ENCODE results near the gene BICC1. TPM values are rescaled to one million over a fixed set of nuclear protein-coding genes. Genes with fewer than 3 reads are reported as not detected.

The BICC1 gene
- total RNA-seq, 1 donor from 2014 or later, result 41.0 TPM

DNA sequence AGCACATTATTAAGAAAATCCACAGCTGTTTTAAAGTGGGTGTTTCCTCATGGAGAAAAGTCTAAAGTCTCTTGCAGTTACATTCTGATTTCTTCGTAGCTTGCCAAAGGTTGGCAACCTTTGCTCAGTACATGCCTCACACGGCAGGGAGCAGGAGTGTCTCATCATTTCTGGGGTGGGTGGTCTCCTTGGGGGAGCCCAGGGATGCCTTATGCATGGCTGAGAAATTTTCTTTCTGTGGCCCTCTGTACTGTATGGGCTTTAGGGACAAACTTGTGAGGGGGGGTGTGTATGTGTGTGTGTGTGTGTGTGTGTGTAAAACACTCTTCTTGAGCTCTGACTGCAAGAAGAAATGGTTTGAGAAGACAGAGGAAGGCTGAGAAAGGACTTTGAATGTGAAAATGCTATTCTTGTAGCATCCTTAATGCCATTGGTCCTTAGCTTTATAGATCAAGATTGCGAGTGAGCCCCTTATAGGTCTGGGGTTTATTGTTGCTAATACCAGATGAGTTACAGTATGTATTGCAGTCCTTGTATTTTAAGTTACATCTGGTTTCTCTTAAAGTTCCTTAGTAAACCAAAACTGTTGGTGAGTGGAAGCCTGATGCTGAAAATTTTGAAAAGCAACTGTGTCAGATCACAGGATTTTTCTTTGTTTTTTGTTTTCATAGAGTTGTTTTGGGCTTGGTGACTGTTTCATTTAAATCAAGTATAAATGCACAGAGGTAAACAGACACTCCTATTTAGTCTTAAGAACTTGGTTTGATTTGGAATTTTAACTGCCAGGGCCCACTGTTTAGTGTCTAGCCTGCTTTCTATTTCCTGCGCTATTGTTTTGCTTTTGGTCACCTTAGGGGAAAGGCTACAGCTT, 242.0 kb downstream of the BICC1 start:
- H3K36me3 Mint-ChIP-seq (ENCODE audit: unreplicated experiment), result no peaks in the 10 kb centered on the region

DNA sequence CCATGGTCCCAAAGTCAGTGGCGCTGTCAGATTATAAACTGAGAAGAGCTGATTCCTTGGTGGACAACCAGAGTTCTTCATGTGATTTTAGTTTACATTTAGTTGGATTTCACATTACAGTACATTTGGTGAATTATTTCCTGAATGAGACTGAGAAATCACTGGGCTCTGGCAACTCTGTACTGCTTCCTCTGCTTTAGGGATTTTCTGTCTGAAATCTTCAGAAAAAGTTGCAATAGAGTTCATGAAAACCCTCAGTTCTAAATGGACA, 242.6 kb downstream of the BICC1 start:
- Mint-ChIP-seq H3K27me3 (ENCODE audit: unreplicated experiment) (no peaks in the 10 kb centered on the region), H3K4me1 (ENCODE audit: unreplicated experiment) (peaks cover 73% of the 10 kb centered on the region), H3K9me3 (ENCODE audit: unreplicated experiment) (no peaks in the 10 kb centered on the region), H3K4me3 (ENCODE audit: unreplicated experiment) (peak overlapping the region; percentile 71), H3K27ac (ENCODE audit: unreplicated experiment) (peak overlapping the region; percentile 99), H3K36me3 (ENCODE audit: unreplicated experiment) (no peaks in the 10 kb centered on the region)
- no peak for DNase-seq (ENCODE audit: extremely low spot score, unreplicated experiment)
- TF ChIP-seq, protein P1, sequence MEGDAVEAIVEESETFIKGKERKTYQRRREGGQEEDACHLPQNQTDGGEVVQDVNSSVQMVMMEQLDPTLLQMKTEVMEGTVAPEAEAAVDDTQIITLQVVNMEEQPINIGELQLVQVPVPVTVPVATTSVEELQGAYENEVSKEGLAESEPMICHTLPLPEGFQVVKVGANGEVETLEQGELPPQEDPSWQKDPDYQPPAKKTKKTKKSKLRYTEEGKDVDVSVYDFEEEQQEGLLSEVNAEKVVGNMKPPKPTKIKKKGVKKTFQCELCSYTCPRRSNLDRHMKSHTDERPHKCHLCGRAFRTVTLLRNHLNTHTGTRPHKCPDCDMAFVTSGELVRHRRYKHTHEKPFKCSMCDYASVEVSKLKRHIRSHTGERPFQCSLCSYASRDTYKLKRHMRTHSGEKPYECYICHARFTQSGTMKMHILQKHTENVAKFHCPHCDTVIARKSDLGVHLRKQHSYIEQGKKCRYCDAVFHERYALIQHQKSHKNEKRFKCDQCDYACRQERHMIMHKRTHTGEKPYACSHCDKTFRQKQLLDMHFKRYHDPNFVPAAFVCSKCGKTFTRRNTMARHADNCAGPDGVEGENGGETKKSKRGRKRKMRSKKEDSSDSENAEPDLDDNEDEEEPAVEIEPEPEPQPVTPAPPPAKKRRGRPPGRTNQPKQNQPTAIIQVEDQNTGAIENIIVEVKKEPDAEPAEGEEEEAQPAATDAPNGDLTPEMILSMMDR (IDR thresholded peaks at IDR 0.05), result no peak

More for the DNA sequence above, 242.0 kb downstream of the BICC1 start:
- Mint-ChIP-seq H3K4me3 (ENCODE audit: unreplicated experiment) (peak overlapping the region; percentile 52), H3K27me3 (ENCODE audit: unreplicated experiment) (no peaks in the 10 kb centered on the region), H3K27ac (ENCODE audit: unreplicated experiment) (peak overlapping the region; percentile 99), H3K4me1 (ENCODE audit: unreplicated experiment) (peaks cover 78% of the 10 kb centered on the region), H3K9me3 (ENCODE audit: unreplicated experiment) (no peaks in the 10 kb centered on the region)
- DNase-seq (ENCODE audit: extremely low spot score, unreplicated experiment), result no peak
- TF ChIP-seq, protein P1 (IDR thresholded peaks at IDR 0.05), result no peak

DNA sequence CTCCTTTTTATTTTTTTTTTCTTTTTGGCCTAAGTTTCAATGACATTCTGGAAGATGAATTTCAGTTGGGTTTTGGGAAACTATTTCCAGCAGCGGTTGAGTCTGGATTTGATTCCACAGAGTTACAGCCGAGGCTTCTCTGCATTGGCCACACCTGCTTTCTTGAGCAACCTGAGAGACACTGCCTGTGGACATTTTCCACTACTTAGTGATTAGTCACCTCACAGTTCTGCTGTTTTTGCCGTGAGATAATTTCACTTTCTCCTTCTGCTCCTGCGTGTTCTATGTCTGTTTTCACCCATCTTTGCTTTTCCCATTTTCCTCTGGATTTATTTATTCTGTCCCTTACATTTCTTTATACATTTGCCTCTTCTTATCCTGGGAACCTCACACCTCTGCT, 243.0 kb downstream of the BICC1 start:
- Mint-ChIP-seq H3K36me3 (ENCODE audit: unreplicated experiment) (no peaks in the 10 kb centered on the region), H3K4me1 (ENCODE audit: unreplicated experiment) (peaks cover 69% of the 10 kb centered on the region), H3K4me3 (ENCODE audit: unreplicated experiment) (peak overlapping the region; percentile 71), H3K27me3 (ENCODE audit: unreplicated experiment) (no peaks in the 10 kb centered on the region), H3K27ac (ENCODE audit: unreplicated experiment) (peak overlapping the region; percentile 99), H3K9me3 (ENCODE audit: unreplicated experiment) (no peaks in the 10 kb centered on the region)
- TF ChIP-seq, protein P1 (IDR thresholded peaks at IDR 0.05), result no peak
- DNase-seq (ENCODE audit: extremely low spot score, unreplicated experiment), result no peak

DNA sequence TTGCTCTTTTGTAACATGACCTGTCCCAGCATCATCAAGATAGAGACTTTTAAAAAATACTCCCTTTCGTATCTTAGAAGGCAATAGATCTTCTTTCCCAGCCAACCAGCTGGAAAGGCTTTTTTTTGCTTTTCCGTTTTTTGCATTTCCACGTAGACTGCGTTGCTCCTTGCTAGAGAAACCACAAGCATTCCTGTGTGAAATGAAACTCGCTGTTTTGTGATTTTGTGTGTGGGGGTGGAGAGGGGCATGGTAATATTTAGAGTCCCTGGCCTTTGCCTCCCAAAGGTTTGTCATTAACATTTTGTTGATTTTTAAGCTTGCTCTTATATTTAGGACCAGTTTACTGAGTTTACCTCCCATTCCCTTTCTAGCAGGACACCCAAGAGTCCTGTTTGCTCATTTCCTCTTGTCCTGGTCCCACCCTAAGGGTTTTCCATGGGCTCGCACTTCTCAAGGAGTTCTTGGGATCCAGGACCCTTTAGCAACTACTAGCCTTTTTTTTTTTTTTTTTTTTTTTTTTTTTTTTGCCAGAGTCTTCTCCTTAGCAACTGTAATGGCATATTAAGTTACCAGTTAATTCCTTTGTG, 243.6 kb downstream of the BICC1 start:
- Mint-ChIP-seq H3K4me1 (ENCODE audit: unreplicated experiment) (peaks cover 64% of the 10 kb centered on the region), H3K36me3 (ENCODE audit: unreplicated experiment) (no peaks in the 10 kb centered on the region), H3K4me3 (ENCODE audit: unreplicated experiment) (peak overlapping the region; percentile 71), H3K27me3 (ENCODE audit: unreplicated experiment) (no peaks in the 10 kb centered on the region), H3K27ac (ENCODE audit: unreplicated experiment) (peak overlapping the region; percentile 99), H3K9me3 (ENCODE audit: unreplicated experiment) (no peaks in the 10 kb centered on the region)
- TF ChIP-seq, protein P1 (IDR thresholded peaks at IDR 0.05), result no peak
- DNase-seq (ENCODE audit: extremely low spot score, unreplicated experiment), result no peak

DNA sequence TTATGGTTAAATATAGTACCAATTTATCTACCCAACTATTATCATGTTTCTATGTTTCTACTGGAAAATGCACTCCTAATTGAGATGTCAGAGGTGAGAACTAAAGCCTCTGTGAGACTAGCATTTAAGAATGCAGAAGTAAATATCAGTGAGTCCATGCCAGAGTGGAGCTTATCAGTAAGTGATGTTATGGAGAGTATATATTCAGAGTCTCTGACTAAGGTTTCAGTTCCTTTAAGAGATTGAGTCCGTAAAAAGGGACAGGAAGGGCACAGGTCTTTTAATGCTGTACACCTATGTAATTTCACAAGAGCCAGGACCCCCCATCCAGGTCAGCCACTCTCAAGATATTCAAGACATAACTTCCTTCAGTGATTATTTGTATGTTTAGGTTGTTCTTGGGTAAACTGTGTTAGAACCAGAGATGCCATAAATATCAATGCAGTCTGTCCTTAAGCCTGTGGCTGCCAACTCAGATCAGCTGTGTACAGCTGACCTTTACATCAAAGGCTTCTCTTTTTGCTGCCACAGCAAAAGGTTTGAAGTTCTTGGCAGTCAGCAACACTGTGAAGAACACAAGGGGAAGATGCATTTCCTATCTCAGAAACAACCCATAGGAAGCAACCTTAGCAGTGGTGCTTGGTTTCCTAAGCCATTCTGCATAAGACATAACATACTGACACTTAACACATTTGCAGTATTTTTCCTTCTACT, 244.8 kb downstream of the BICC1 start:
- TF ChIP-seq, protein P1 (IDR thresholded peaks at IDR 0.05), result no peak
- Mint-ChIP-seq H3K4me1 (ENCODE audit: unreplicated experiment) (peaks cover 54% of the 10 kb centered on the region), H3K9me3 (ENCODE audit: unreplicated experiment) (no peaks in the 10 kb centered on the region)

More for the DNA sequence above, 244.8 kb downstream of the BICC1 start:
- Mint-ChIP-seq H3K36me3 (ENCODE audit: unreplicated experiment) (no peaks in the 10 kb centered on the region), H3K4me3 (ENCODE audit: unreplicated experiment) (no peak overlapping the region), H3K27me3 (ENCODE audit: unreplicated experiment) (no peaks in the 10 kb centered on the region), H3K27ac (ENCODE audit: unreplicated experiment) (peak overlapping the region; percentile 99)
- DNase-seq (ENCODE audit: extremely low spot score, unreplicated experiment), result no peak

Measured in osteocyte (in vitro differentiated cells).